DND-41 (cell line): ENCODE measurements around the gene REV3L.

Experiments
- ATAC-seq: fragments of 200-7000 bp; cut with Tn5 transposase; 3 replicates; pipeline ENCODE4 v1.9.1; 2021; ENCODE audit warnings: low read depth; ENCODE audit not compliant: insufficient read depth
- DNase-seq: peaks from one replicate; pipeline ENCODE4 v3.0.0-alpha.2; 2020
- H2AFZ ChIP-seq: 2 replicates; pipeline ENCODE4 v1.6.0; 2012; ENCODE audit warnings: low read depth, low read length
- H3K27ac ChIP-seq: 2 replicates; pipeline ENCODE4 v1.5.1; 2012; ENCODE audit warnings: low read length, inconsistent platforms
- H3K27me3 ChIP-seq: fragments of 200-600 bp; sonication (generic); 2 replicates; pipeline ENCODE4 v1.6.0; 2012; ENCODE audit warnings: low read length, mild to moderate bottlenecking, inconsistent platforms; ENCODE audit not compliant: insufficient read depth, poor library complexity
- H3K36me3 ChIP-seq: 2 replicates; pipeline ENCODE4 v1.5.1; 2012; ENCODE audit warnings: low read length, inconsistent platforms; ENCODE audit not compliant: insufficient read depth
- H3K4me1 ChIP-seq: 2 replicates; pipeline ENCODE4 v1.5.1; 2012; ENCODE audit warnings: mild to moderate bottlenecking, low read length; ENCODE audit not compliant: insufficient read depth
- H3K4me2 ChIP-seq: 2 replicates; pipeline ENCODE4 v1.6.0; 2012; ENCODE audit warnings: mild to moderate bottlenecking, moderate library complexity, low read length, inconsistent platforms; ENCODE audit not compliant: insufficient read depth
- H3K4me3 ChIP-seq, 2 experiments: fragments of 200-600 bp in 1 of 2; shearing (Covaris generic) in 1 of 2; 2 replicates each; pipeline ENCODE4 v1.5.1; 2012 to 2016; ENCODE audit warnings: inconsistent platforms in 2 of 2, low read length in 2 of 2, mild to moderate bottlenecking in 2 of 2, low read depth in 1 of 2, moderate library complexity in 1 of 2
- H3K79me2 ChIP-seq: 2 replicates; pipeline ENCODE4 v1.6.0; 2012; ENCODE audit warnings: low read length, inconsistent platforms; ENCODE audit not compliant: insufficient read depth
- H3K9ac ChIP-seq: 2 replicates; pipeline ENCODE4 v1.6.0; 2012; ENCODE audit warnings: low read depth, mild to moderate bottlenecking, inconsistent platforms, low read length, moderate library complexity
- H3K9me3 ChIP-seq: 2 replicates; pipeline ENCODE4 v1.5.1; 2012; ENCODE audit warnings: low read length, moderate library complexity, mild to moderate bottlenecking, inconsistent platforms; ENCODE audit not compliant: insufficient read depth, severe bottlenecking
- H4K20me1 ChIP-seq: 2 replicates; pipeline ENCODE4 v1.6.0; 2012; ENCODE audit warnings: low read length; ENCODE audit not compliant: insufficient read depth
- CTCF ChIP-seq: IDR thresholded peaks from 2 replicates; pipeline ENCODE4 v1.5.1; 2012; ENCODE audit warnings: borderline replicate concordance, low read length, moderate library complexity, mild to moderate bottlenecking; ENCODE audit not compliant: poor library complexity, severe bottlenecking; ENCODE audit errors: extremely low read depth
- EZH2 ChIP-seq: IDR thresholded peaks from 3 replicates; pipeline ENCODE4 v1.6.1; 2012; ENCODE audit warnings: borderline replicate concordance, low read depth, mild to moderate bottlenecking, moderate library complexity, low read length, inconsistent platforms; ENCODE audit not compliant: severe bottlenecking

REV3L gene

DNA sequence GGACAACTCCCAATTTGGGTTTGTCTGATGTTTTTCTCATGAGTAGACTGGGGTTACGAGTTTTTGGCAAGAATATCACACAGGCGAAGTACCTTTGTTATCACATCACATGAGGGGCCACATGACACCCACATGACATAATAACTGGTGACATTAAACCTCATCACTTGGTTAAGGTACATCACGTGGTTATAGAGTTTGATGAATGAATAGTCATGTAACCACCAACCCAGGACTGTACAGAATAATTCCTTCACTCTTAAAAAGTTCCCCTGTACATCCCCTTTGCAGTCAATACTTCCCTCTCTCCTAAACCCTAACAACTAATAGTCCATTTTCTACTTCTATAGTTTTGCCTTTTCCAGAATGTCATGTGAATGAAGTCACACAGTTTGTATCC is 83.4 kb downstream of the REV3L start:
- Histone ChIP-seq H3K27me3 (no peaks in the 10 kb centered on the region), H3K79me2 (peaks cover 13% of the 10 kb centered on the region; the same call in 1 of the 2 replicates), H3K9me3 (no peaks in the 10 kb centered on the region), H2AFZ (no peak overlapping the region), H3K4me1 (no peaks in the 10 kb centered on the region), H4K20me1 (no peaks in the 10 kb centered on the region), H3K27ac (no peak overlapping the region), H3K36me3 (peaks cover 88% of the 10 kb centered on the region), H3K9ac (no peak overlapping the region), H3K4me2 (no peak overlapping the region), H3K4me3 (no peak overlapping the region)
- ATAC-seq (no peak), DNase-seq (no peak)
- TF ChIP-seq CTCF, result no peak
- no peak for TF ChIP-seq EZH2

- Histone ChIP-seq H2AFZ (no peak overlapping the region), H3K27ac (no peak overlapping the region), H3K27me3 (no peaks in the 10 kb centered on the region), H4K20me1 (no peaks in the 10 kb centered on the region), H3K4me3 (no peak overlapping the region), H3K9me3 (no peaks in the 10 kb centered on the region), H3K4me1 (no peaks in the 10 kb centered on the region), H3K36me3 (peaks cover 82% of the 10 kb centered on the region), H3K4me2 (no peak overlapping the region), H3K79me2 (peaks cover 6% of the 10 kb centered on the region; the same call in 1 of the 2 replicates), H3K9ac (no peak overlapping the region)
- no peak for DNase-seq
- TF ChIP-seq EZH2, result no peak
- ATAC-seq, result no peak
These were observed 94.3 kb downstream of the REV3L start for GRCh38 chr6:111388681-111389080.

DNA sequence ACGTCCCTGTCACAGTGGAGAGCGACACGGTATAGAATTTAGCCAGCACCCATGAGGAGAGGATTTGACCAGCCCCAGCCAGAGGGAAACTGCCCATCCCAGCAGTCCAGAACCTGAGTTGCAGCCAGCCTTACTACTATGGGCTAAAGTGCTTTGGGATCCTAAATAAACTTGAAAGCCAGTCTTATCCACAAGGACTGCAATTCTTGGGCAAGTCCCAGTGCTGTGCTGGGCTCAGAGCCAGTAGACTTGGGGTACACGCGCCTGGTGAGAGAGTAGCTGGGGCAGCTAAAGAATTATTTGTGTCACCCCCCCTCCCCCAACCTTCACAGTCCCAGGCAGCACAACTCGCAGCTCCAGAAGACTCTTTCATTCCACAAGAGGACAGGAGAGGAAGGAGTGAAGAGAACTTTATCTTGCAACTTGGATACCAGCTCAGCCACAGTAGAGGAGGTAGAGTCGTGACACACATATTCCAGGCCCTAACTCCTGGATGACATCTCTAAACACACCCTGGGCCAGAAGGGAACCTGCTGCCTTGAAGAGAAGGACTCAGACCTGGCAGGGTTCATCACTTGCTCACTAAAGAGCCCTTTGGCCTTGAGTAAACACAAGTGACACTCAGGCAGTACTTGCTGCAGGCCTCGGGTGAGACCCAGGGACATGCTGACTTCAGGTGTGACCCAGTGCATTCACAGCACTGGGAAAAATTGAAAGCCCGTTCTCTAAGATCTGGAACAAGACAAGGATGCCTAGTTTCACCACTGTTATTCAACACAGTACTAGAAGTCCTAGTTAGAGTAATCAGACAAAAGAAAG is 100.3 kb downstream of the REV3L start:
- no peak overlapping the region for H3K9ac ChIP-seq
- no peak overlapping the region for H3K4me3 ChIP-seq
- no peak overlapping the region for H3K4me2 ChIP-seq
- H3K79me2 ChIP-seq, result peaks cover 11% of the 10 kb centered on the region
- no peaks in the 10 kb centered on the region for H3K4me1 ChIP-seq
- no peaks in the 10 kb centered on the region for H3K9me3 ChIP-seq
- H3K27me3 ChIP-seq, result no peaks in the 10 kb centered on the region
- no peak overlapping the region for H2AFZ ChIP-seq
- ATAC-seq, result no peak
- no peak for DNase-seq
- H4K20me1 ChIP-seq, result peaks cover 4% of the 10 kb centered on the region; the same call in 1 of the 2 replicates
- peaks cover 88% of the 10 kb centered on the region for H3K36me3 ChIP-seq
- H3K27ac ChIP-seq, result peak overlapping the region; percentile 32; the same call in 1 of the 2 replicates
- no peak for TF ChIP-seq CTCF
- no peak for TF ChIP-seq EZH2

DNA sequence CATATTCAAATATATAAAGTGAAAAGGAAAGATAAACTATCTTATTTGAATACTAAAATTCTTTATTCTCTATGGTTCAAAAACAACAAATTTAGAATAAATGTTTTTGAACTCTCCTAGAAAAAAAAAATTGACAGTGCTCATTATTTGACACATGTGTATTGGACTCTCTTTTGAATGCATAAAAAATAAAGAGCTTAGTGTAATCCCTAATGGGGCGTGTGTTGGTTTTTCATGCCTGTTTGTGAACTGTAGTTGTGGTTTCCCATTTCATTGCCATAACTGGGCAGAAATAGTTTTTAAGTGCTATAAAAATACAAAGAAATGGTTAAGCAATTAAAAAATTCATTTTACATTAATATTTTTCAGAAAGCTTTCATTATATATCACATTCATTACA is 101.3 kb downstream of the REV3L start:
- Histone ChIP-seq H3K4me1 (no peaks in the 10 kb centered on the region), H3K79me2 (peaks cover 11% of the 10 kb centered on the region), H3K9me3 (no peaks in the 10 kb centered on the region), H3K9ac (no peak overlapping the region), H2AFZ (no peak overlapping the region), H3K36me3 (peaks cover 87% of the 10 kb centered on the region), H4K20me1 (peaks cover 4% of the 10 kb centered on the region; the same call in 1 of the 2 replicates), H3K4me2 (no peak overlapping the region), H3K4me3 (no peak overlapping the region), H3K27me3 (no peaks in the 10 kb centered on the region), H3K27ac (no peak overlapping the region)
- DNase-seq (no peak), ATAC-seq (no peak)
- no peak for TF ChIP-seq CTCF
- no peak for TF ChIP-seq EZH2
